CMK (cell line): Measurements from ENCODE around the gene NRXN3.

Source experiments
- DNase-seq: peaks from one replicate; pipeline ENCODE4 v3.0.0-alpha.2; 2010; ENCODE audit warnings: low read depth

The NRXN3 gene

DNA sequence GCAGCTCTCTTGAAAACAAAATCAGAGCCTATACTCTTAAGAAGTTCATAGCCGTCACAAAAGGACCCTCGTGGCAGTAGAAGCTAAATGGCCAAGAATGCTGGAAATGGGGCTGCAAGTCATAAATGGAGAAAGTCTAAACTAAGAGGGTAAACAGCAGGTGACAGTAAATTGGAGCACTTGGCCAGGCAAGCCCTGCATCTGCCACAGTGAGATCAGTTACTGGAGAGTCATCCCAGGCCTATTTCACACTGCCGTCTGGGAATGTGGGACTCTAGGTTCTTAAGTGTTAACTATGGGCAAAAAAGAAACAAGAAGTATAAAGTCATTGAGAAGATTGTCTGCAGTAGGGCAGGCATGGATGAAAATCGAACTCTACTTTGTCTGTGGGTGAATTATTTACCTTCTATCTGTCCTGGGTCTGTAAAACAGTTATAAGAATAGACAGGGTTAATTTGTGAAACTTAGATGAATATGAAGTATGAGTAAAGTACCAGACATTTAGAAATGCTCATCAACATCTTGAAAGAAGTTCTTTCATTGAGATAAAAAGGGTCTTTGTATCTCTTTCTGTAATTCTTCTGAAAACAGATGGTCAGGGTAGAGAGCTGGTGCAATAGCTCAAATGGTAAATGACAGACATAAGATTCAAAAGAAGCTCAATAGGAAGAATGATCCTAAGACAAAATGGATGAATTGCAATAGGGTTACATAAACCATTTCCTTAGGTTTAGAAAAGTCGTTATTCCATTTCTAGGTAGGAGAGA is 1248.7 kb downstream of the NRXN3 start:
- DNase-seq = no peak

DNA sequence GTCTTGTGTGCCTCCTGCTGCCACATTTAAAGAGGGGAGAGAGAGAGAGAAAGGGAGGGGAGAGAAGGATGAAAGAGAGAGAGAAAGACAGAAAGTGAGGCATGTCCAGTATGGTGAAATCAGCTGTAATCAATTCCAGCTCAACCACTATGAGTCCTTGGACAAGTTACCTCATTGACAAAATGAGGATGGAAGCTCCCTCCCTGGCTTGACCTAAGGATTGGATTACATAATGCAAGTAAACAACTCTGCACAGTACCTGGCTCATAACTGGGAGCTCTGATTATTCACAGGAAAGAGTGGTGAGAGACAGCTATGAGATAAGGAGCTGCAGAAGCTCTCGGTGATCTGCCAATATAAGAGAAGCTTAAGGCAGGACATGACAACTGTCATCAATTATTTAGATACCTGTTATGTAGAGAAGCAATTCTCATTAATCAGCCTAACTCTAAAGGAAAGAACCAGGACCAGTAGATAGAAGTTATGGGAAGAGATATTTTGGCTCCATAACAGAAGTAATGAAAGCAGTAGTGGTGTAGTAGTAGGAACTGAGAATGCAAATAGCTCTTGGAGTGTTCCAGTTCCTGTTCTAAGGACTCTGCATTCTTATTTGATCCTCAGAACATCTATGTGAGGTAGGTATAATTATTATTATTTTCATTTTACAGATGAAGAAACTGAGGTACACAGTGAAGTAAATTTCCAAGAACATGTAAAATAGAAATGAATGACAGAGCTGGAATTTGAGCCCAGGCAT is 1249.6 kb downstream of the NRXN3 start:
- no peak for DNase-seq

DNA sequence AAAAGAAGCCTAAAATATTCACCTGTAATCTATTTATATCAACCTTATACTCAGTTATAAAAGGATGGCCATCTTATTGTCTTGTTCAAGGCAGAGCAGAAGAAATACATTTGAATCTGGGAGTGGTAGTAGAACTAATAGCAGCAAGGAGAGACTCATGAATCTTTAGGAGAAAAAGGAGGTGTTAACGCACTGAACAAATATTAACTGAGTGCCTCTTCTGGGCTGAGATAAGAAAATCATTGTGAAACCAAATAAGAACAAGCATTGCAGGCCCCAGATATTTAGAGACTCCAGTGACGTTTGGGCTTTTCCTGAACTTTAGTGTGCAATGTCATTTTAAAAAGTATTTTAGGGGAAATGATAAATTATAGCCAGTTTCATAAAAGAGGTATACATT is 1250.6 kb downstream of the NRXN3 start:
- DNase-seq = no peak

DNA sequence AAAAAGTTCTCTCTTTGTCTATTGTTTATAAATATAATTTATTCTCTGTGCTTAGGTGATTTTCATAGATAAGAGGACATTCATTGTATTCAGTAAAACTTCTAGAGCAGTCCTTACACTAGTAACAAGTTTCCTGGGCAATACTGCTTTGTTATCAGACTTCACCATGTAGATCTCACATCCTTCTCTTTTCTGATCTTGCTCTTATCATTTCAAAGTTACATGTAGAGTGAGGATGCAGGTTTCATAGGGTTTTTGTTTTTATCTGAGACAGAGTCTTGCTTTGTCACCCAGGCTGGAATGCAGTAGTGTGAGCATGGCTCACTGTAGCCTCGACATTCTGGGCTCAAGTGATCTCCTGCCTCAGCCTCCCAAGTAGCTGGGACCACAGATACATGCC is 1251.6 kb downstream of the NRXN3 start:
- DNase-seq = peak; percentile 39

DNA sequence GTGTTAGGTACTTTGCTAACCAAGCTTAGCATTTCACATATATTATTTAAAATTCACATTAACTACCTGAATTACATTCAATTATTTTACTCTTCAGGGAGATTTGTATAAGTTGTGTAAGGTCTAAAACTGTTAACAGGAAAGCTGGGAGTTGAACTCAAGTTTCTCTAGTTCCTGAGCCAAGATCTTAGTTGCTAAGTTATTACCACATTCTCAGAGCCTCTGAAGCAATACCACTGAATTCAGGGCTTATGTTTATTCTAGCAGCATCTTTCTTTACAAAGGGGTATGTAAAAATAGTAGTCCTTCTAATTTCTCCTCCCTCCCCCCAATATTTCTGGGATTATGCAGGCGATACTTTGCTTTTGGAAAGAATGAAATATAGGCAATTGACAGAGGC is 1254.3 kb downstream of the NRXN3 start:
- no peak for DNase-seq

DNA sequence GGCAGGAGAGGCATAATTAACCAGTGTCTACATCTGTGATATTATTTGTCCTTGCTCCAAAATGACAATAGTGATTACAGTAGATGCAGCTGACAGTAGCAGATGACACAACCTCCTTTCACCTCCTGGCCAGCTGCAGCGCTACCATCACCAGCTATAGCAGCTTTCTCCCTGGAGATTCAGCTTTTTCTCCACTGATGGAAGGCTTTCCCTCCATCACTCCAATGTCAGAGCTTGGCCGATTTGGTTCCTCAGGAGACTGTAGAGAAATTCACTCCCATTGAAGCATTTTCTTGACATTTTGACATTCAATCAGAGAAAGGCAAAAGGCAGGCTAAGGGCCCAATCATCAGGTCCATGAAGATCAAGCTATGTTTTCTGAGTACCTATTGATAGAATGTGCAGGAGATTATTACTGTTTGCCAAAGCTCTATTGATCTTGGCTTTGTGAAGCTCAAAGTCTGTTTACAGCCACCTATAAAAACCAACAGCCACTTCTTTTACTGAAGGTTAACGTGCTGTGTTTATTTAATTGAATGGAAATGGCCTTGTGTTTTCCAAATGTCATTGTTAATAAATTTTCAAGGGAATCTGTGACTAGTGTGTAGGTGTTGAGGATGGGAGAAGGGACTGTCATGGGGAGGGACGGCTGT is 1256.1 kb downstream of the NRXN3 start:
- DNase-seq = no peak

DNA sequence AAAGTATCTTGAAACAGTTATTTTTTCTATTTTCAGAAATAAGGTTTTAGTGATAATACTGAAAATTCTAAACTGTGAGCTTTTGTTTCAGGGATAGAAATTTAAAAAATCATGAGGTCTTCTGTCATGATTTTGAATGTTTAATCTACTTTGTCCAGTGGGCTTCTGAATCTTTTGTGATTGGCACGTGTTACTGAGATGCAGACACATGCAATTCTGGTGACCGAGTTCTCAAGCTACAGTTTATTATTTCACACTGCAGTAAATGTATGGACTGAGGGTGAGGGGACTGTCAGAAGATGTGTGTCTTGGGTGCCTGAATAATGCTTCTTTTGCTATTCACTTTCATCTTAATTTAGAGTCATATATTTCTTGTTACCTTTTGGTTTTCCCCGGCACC is 1262.5 kb downstream of the NRXN3 start:
- DNase-seq = no peak

DNA sequence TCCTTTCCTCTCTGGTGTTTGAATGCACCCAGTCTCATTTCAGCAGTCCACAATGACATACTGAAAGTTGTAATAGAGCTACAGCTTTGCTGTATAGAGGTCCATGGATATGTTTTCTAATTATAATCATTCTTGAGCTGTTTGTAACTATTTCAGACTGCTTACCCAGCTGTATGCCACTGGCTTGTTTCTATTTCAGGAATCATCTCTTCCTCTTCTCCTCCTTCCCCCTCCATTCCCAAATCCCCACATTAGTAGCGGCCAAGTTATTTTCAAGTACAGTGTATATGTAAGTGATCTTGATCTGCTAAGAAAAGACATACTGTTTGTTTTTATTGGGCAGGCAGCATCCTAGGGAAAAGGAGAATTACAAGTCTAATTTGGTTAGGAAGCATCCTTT is 1266.2 kb downstream of the NRXN3 start:
- DNase-seq = no peak

DNA sequence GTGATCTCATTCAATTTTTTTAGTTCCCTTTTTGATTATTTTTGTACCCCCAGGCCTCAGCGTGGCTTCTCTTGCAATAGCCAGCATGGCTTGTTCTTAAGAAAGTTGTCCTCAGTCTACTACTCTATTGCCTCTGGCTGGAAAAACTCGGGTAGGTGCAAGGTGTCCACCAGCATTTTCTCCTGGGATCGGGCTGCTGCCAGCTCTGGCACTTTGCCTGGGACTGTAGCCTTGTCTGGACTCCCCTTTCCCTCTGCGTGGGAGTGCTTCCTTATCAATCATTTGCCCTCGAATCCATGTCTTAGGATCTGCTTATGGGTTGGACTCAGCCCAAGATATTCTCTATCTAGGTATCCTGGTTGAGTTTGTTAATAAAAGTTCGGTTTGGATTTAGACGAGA is 1267.8 kb downstream of the NRXN3 start:
- DNase-seq = no peak

DNA sequence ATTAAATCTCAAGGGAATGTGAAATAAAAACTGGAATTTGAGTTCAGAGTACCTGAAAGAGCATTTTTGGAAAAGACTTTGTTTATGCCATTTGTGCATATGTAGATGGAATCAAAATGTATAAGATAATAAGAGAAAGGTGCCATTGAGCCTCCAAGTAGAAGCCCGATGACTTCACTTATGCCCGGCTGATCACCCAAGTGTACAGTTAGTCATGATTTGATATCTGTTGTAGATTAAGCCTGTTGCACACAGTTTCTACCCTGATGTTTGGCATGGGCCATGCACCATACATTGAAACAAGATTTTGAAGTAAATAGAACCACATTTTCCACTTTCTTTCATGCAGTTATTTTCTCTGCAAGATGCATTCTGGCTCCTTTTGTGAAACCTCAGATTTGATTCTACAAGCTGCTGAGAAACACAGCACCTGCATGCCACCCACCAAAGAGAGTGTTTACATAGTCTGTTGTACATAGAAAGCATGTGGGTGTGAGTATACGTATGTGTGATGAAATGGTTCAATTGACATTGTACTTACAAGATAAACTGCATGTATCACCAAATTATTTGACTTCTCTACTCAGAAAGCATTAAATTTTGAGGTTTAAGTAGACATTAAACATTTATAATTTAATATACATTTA is 1268.6 kb downstream of the NRXN3 start:
- no peak for DNase-seq

DNA sequence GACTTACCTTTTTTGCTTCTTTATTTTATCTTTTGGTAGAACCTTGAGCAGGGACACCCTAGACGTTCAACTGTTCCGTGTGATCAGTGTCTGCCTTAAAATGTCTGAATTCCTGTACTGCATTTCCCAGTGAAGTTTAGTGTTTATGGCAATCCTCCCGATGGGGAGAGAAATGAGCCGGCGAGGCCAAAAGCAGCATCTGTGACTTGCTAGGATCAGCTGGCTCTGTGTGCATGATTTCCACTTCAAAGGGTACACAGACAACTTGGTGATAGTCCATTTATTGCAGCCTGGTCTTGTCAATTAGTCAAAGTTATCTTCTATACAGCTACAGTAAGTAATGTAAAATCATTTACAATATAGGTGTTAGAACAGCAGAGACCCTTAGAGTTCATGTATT is 1272.6 kb downstream of the NRXN3 start:
- no peak for DNase-seq

DNA sequence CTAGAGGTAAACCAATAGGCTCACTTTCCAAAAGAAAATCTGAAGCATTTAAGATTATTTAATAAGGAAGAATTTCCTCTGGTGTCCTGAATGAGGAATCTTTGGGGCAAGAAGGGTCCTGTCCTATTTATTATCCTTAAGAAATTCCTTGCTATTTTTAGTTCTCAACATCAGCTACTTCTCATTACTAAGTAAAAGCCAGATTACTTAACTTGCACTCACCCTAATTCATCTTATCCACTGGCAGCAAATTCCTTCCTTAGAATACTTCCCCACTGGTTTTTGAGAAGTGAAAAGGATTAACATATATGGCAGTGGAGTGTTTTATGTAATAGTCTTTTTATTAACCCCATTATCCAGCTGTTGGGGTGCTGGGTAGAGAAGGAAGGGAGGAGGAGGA is 1273.4 kb downstream of the NRXN3 start:
- no peak for DNase-seq

DNA sequence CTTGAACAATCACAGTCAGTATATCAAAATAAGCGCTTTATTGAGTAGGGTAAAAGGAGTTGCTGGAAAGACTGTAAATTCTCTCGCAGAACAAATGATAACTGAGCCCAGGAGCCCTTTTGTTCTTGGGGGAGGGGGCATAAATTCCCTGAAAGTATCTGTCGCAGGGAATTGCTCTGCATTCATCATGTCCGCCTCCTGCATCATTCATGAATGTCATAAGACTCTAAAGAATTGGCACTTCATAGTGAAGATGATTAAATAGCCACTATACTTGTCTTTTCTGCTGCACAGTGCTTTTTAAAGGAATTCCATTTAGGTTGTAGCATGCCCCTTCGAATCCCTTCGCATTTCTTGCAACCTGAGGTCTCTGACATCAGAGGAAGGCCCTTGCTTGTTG is 1278.8 kb downstream of the NRXN3 start:
- DNase-seq = no peak

DNA sequence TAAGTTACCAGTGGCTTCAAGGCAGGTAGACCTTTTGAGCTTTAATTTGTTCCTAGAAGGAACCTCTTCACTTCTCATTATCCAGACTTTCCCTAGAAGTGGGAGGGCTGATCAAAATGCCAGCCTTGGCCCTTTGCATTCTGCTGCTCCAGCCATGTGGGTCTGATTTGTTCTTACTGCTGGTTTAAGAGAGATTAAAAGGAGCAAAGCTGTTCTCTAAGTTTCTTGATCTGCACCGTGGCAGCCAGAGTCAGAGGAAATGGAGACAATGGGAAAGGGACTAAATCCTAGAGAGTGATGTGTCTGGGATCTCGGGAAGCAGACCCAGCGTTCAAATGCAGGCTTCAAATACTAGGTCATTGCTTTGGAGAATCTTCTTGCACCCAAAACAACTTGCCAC is 1281.4 kb downstream of the NRXN3 start:
- DNase-seq = no peak

DNA sequence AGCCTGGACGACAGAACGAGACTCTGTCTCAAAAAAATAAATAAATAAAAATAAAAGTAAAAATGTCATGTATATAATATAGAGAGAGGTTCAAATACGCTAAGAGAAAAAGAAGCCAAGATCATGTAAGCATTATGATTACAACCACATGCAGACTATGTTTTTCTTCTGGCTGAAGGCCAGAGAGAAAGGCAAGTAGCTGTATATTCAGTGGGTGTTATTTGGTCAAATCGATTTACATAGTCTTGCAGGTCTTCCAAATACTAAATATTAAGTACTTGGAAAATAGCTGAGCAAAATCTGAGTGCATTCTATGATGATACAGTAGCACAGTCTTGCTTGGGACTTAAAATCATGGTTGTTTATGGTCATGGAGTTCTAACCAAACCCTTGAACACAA is 1283.1 kb downstream of the NRXN3 start:
- DNase-seq = no peak

DNA sequence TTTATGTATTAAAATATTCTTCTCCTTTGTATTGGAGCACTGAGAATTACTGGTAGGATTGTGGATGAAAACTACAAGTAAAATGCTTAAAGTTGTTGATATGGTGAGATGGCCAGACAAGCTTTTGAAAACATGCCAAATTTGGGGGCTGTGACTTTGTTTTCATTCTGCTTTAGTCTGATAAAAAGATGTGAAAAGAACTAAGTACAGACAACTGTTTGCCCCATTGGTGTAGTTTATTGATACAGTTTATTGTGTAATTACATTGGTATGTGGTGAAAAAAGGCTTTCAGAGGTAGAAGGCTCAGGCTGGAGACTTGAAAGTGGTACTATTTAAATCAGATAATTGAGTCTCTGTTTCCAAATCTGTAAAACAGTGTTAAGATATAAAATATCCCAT is 1294.3 kb downstream of the NRXN3 start:
- DNase-seq = no peak

DNA sequence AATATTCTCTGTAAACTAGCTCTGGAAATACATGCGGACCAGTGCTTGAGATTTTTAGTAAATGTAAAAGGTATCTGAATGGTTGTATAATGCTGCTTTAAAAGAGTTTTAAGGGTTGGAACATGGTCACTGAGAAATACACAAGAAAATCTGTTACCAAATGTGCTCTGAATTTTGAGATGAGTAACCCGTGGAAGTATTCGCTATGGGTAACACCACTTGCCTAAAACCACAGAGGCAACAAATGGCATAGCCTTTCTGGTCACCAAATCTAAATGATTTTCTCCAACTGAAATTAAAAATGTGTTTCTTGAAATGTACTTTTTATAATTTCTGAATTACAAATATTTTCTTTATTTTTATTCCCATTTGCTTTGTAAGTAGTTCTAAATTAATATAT is 1295.5 kb downstream of the NRXN3 start:
- no peak for DNase-seq

DNA sequence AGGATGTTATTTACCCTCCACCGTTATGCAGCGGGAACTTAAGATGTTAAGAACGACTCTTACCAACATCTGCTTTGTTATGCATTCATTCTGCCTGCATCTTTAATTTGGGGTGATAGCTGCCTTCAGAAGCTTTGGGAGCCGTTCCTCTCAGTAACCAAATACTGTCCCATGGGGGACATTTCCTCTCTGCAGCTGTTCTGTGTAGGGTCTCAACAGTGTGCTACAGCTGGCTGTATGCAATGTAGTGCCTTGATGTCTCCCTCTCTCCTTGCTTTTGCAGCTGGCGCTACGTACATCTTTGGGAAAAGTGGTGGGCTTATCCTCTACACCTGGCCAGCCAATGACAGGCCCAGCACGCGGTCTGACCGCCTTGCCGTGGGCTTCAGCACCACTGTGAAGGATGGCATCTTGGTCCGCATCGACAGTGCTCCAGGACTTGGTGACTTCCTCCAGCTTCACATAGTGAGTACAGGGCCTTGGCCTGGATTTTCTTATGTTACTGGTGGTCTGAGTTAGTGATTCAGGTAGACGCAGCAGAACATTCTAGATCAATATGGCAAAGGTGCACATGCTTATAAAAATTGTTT is 1296.9 kb downstream of the NRXN3 start:
- no peak for DNase-seq

DNA sequence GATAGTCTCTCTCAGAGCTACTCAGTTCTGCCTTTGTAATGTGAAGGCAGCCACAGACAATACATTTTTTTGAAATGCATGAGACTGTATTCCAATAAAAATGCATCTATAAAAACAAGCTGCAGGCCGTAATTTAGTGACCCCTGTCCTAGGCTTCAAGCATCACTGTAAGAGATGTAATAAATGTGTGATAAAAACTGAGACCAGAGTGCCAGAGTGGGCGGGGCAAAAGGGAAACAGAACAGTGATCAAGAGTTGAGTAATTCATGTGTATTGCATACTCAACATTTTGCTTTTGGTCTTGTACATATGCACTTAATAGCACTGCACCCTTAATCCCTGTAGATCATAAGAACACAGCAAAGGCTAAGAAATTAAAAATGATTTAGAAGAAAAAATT is 1297.7 kb downstream of the NRXN3 start:
- no peak for DNase-seq

DNA sequence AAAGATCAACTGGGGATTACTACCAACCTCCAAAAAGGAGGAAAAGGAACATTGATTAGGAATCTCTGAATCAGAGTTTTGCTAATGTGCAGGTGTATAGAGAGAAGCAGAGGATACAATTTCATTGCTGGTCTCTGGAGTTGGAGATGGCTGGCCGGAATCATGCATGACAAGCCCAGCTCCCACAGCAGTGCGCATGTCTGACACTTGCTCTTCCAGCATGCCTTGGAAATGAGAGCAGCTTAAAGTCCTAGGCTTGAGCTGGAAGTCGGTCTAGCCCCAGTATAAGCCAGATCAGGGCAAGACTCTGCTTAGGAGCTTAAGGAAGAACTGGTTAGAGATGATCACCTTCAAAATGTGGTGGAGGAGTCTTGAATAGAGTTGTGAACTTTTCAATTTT is 1298.3 kb downstream of the NRXN3 start:
- DNase-seq = no peak

DNA sequence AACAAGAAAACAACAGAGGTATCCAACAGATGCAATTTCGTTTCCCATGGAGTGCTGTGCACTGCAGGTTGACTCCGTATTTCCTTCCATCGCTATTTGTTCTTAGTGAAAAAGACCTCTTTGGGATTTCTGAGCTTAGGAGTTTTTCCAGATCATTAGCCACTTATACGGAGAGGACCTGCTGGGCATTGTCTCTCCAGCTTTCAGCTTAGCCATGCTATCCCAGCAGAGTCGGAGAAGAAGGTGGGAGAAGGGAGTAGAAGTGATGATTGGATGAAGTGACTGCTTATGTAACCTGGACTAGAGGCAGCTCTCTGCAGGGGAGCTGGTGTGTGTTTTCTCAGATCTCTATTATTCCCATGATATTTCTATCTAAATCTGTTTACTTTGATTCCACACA is 1303.5 kb downstream of the NRXN3 start:
- DNase-seq = no peak

DNA sequence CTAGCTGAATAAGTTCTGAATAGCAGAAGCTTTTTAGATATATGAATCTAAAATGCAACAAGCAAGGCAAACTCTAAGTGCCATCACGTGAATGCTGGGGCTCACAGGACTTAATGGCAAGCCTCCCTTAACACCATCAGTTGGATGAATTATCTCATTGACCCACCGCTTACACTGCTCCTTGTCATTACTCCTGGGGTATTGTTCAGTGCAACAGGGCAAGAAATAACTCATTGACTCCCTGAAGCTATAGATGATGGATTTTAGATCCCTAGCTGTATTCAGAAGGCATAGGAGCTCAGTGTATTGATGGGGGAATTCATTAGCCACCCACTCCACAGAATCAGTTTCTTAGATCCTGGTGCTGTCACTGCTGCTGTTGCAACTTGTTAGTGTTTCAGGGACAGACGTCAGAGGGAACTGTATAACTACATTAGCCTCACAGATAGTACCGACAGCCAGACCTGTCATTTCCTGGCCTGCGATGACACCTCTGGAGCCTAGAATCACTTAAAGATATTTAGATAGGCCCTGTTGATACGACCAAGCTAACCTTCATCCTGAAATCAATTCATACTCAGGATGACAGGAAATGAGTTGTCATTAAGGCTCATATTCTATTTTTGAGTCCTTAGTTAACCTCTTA is 1305.8 kb downstream of the NRXN3 start:
- no peak for DNase-seq
